Measurements from ENCODE around the gene FCGR1A.
"Not testable (repeated sequence)": the region's sequence is repeated elsewhere in the genome, so short reads cannot be mapped to it uniquely, and the experiment has no call there.

Gene FCGR1A

GRCh38 chr1:149782600-149782999, at the start of gene FCGR1A:
TSS of gene FCGR1A (plus strand) at chr1:149782694. CDS start at chr1:149782744, 50 bp downstream.
- not testable (repeated sequence) for DNase-seq (ENCODE audit: low read depth)

GRCh38 chr1:149732781-149733180, 49.7 kb upstream of the FCGR1A start:
- not testable (repeated sequence) for DNase-seq (ENCODE audit: low read depth)

DNA sequence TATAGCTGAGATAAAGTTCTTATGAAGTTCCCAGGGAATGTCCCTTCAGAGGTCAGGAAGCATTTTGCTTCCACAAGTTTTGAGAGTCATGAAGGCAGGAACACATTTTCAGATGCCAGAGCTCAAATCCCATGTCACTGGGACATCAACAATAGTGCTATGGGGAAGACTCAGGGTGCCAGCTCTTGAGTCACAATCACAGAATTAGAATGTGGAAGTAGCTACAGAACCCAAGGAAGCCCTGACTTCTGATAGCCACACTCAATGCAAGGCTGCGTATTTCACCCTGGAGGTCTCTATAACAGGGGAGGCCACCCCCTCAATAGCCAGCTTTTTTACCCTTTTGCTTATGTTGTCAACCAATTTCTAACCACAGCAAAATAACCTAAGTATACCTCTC, 47.8 kb upstream of the FCGR1A start:
- DNase-seq (ENCODE audit: low read depth): not testable (repeated sequence)

- DNase-seq (ENCODE audit: low read depth): not testable (repeated sequence)
Measured at GRCh38 chr1:149740148-149740581, 42.3 kb upstream of the FCGR1A start.

GRCh38 chr1:149740590-149741230, 41.8 kb upstream of the FCGR1A start:
- DNase-seq (ENCODE audit: low read depth): not testable (repeated sequence)

DNA sequence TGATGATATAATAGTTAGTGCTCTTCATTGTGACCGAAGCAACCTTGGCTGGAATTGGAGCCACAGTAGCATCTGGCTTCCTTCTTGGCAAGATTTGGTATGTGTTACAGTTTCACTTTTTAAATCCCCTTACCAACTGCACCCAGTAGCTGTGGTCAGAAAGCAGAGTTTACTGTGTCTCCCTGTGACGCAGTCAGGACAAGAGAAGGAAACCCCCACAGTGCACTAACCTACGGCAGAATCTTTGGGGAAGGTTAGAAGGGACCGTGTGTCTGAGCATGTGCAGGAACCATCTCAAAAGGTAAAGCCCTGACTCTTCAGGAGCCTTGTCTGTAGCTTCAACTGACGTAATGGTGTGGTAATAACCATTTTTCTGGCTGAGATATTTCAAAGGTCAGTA, 40.6 kb upstream of the FCGR1A start:
- DNase-seq (ENCODE audit: low read depth): not testable (repeated sequence)

GRCh38 chr1:149746463-149747356, 35.8 kb upstream of the FCGR1A start:
- not testable (repeated sequence) for DNase-seq (ENCODE audit: low read depth)

GRCh38 chr1:149747359-149748143, 34.9 kb upstream of the FCGR1A start:
- not testable (repeated sequence) for DNase-seq (ENCODE audit: low read depth)

GRCh38 chr1:149748144-149748500, 34.4 kb upstream of the FCGR1A start:
- DNase-seq (ENCODE audit: low read depth): not testable (repeated sequence)

- DNase-seq (ENCODE audit: low read depth): not testable (repeated sequence)
Measured at GRCh38 chr1:149750562-149750961, 31.9 kb upstream of the FCGR1A start.

- not testable (repeated sequence) for DNase-seq (ENCODE audit: low read depth)
Measured at GRCh38 chr1:149752186-149752585, 30.3 kb upstream of the FCGR1A start.

DNA sequence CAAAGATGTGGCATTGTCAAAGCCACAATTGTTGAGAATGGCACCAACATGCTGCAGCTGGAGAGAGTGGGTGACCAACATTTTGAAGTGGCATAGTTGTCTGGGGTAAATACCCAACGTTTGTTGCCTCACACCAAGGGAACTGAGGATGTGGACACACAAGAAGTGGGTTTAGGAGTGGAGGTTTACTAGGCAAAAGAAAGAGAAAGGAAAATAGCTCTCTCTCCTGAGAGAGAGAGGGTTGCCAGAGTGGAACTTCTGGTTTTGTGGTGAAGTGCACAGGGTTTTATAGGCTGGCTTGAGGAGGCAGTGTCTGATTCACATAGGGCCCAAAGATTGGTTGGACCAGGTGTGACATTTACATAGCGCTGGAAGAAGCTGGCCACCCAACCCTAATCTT, 29.0 kb upstream of the FCGR1A start:
- DNase-seq (ENCODE audit: low read depth): not testable (repeated sequence)

DNA sequence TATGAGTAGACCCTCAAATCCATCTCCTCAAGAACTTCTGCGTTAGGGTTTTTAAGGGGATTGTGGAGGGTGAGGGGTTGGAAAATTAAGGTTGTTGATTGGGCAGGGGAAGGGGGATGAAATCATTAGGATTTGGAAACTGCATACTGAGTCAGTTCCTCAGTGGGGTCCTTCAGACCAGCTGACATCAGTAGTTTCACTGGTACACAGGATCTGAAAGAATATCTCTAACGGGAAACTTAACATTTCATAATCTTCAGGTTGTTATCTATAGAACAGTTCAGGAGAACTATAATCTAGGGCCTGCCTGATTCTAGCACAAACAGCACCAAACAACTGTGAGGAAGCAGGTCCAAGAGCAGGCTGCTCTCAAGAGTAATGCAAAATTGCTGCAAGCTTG, 27.2 kb upstream of the FCGR1A start:
- not testable (repeated sequence) for DNase-seq (ENCODE audit: low read depth)

- DNase-seq (ENCODE audit: low read depth): not testable (repeated sequence)
Measured at GRCh38 chr1:149762294-149762693, 20.2 kb upstream of the FCGR1A start.

GRCh38 chr1:149764087-149764800, 18.2 kb upstream of the FCGR1A start:
- DNase-seq (ENCODE audit: low read depth): not testable (repeated sequence)

DNA sequence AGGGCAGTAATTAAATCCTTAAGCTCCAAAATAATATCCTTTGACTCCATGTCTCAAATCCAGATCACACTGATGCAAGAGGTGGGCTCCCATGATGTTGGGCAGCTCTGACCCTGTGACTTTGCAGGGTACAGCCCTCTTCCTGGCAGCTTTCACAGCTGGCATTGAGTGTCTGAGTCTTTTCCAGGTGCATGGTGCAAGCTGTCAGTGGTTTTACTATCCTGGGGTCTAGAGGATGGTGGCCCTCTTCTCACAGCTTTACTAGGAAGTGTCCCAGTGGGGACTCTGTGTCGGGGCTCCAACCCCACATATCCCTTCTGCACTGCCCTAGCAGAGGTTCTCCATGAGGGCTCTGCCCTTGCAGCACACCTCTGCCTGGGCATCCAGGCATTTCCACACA, 16.3 kb upstream of the FCGR1A start:
- DNase-seq (ENCODE audit: low read depth): not testable (repeated sequence)

- DNase-seq (ENCODE audit: low read depth): not testable (repeated sequence)
Measured at GRCh38 chr1:149769216-149769615, 13.3 kb upstream of the FCGR1A start.

- DNase-seq (ENCODE audit: low read depth): not testable (repeated sequence)
Measured at GRCh38 chr1:149770661-149771060, 11.8 kb upstream of the FCGR1A start.

- not testable (repeated sequence) for DNase-seq (ENCODE audit: low read depth)
Measured at GRCh38 chr1:149771653-149772425, 10.7 kb upstream of the FCGR1A start.

DNA sequence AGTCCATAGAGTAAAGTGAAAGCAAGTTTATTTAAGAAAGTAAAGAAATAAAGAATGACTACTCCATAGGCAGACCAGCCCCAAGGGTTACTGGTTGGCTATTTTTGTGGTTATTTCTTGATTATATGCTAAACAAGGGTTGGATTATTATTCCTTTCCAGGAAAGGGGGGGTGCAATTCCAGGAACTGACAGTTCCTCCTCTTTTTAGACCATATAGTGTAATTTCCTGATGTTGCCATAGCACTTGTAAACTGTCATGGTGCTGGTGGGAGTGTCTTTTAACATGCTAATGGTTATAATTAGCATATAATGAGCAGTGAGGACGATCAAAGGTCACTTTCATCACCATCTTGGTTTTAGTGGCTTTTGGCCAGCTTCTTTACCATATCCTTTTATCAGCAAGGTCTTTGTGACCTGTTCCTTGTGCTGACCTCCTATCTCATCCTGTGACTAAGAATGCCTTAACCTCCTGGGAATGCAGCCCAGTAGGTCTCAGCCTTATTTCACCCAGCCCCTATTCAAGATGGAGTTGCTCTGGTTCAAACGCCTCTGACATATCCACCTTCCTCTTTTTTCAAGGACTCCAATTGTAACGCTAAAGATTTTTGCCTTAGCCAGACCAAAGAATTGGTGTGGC, 6.9 kb upstream of the FCGR1A start:
- DNase-seq (ENCODE audit: low read depth): not testable (repeated sequence)
